NCI-H2107 (cell line): ENCODE data around the gene SEC31B.

Source experiments
- DNase-seq: peaks from one replicate; lab custom pipeline; 2025; lab: John Stamatoyannopoulos, UW

SEC31B gene

DNA sequence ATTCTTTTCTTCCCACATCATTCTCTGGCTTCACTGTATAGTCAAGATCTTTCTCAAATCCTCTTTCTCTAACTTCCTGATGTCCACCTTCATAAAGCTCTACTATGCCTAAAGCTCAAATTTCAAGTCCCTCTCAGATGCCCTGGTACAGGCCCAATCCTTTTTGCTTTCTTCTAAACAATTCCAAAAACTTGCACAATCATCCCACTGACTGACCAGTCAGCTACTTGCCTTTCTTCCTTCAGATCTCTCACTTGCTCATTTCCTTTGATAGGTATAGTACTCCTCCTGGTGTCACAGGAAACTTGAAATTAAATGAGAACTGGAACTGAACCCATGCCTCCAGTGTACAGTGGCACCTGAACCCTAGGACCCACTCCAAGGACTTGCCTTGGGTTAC is 18.2 kb downstream of the SEC31B start:
- no peak for DNase-seq

DNA sequence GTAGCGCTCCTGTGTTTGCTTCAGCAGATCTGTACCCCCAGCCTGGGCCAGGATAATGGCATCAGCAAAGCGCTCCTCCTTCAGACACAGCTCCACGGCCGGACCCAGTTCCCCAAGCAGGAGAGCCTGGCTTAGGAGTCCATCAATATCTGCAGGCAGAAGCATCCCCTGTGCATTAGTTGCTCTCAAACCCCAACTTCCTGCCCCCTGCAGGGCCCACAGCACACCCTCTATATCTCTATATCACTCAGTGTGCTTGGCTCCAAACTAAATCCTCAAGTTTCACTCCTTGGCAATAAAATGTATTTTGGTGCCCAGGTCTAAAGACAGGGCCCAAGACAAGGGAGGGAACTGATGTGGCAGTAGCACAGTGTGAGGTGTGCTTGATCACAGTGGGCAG is 21.6 kb downstream of the SEC31B start:
- no peak for DNase-seq

DNA sequence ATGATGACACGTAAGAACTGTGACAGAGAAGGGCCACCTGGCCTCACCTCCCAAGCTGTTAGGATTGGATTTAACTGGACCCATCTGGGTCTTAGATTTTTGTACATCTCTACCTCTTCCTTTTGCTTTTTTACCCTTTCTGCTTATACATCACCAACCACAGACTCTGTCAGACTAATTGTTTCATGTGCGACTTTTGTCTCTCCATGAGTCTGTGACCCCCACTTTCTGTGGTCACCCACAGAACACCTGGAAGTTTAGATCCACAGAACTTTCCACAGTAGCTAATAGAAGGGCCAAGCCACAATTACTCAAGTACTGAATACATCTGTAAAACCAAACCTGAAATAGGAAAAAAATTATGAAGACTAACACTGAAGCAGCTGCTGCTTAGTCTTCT is 23.1 kb downstream of the SEC31B start:
- no peak for DNase-seq

DNA sequence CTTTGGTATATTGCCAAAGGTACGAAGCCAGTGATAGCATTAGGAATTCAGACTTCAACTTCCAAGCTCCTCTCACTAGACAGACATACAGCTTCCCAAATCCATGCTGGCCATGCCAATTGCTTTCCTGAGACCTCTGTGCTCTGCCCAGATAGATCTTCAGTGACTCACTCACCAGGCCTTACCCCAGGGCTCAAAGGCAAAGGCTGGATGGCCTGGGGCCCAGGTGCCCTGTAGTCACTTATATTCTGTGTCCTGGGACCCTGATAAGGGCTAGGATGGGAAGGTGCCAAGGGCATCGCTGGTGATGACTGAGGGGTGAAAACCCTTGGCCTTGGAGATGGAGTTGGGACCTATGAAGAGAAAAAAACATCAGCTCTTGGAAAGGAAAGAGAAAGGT is 29.1 kb downstream of the SEC31B start:
- DNase-seq, result no peak

DNA sequence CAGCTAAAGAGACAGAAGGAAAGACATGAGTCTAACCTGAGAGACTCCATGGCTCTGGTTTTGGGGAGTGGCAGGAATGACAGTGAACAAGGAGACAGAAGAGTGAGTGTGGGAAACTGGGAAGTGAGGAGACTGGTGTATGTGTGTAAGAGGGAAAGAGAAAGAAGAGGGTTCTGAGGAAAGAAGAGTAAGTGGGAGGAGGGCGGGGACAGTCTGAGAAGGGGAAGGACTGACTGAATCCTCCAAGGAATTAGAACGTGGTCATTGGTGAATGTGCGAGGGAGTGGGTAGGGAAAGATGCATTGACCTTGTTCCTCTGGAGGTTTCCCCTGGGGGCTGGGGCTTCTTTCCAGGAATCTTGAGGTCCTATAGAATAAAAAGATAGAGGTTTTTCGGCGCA is 30.3 kb downstream of the SEC31B start:
- no peak for DNase-seq

DNA sequence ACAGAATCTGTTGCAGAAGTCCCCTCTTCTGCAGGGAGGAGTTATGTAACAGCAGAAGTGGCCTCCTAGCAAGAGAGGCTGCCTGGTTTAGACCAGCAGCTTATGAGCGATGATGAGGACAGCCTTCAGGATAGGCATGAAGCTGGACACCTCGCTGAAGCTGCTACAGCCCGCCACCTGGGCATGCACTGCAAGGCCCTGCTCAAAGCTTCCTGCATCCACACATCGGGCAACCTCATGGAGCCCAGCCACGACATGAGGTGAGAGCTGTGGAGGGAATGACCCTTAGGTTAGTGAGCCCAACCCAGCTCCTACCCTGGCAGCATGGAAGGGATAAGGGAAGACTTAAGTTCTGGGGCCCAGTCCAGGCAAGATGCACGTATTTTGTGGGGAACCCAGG is 32.1 kb downstream of the SEC31B start:
- no peak for DNase-seq

DNA sequence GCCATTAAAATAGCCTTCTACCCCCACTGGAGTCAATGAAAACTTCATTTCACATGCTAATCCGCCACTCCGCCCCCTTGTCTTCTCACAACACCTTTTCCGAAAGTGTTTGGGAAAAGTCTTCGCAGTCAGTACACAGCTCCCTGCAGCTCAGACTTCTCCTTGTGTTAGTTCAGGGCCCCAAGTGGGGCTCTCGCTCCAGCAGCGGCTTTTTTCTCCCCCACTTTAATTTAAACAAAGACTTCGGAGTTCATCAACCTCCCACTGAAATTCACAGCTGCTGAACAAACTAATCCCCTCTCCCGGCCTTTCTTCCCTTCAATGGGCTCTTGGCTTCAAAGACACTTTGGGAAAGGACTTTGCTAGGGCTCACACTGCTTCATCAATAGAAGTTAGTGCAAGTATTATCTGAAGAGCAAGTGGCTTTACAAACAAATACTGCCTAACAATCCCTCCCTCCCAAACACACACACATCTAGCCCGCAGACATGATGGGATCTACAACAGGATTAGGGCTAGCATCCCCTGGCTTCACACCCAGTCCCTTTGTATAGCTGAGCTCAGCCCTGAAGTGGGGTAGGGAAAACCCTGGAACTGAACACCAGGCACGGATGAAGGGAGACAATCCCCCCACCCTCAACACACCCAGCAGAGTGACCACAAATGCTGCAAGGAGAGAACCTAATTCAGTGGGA is 33.7 kb downstream of the SEC31B start:
- DNase-seq, result no peak

DNA sequence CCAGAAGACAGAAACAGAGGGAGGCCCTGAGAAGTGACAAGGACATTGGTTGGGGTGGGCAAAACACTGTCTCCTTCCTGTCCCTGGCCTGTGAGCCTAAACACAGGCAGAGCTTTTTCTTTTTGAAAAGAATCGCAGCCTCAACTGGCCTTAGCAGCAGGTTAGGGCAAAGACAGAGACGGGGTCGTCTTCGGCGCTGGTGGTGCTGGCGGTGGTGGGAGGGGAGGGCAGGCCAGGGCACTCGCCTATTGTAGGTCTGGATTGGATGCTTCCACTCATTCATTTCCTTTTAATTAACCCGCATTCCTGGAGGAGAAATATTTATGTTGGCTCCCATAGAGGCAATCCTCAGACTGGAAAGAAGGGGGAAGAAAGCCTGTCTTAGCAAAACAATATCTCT is 34.3 kb downstream of the SEC31B start:
- DNase-seq, result no peak

DNA sequence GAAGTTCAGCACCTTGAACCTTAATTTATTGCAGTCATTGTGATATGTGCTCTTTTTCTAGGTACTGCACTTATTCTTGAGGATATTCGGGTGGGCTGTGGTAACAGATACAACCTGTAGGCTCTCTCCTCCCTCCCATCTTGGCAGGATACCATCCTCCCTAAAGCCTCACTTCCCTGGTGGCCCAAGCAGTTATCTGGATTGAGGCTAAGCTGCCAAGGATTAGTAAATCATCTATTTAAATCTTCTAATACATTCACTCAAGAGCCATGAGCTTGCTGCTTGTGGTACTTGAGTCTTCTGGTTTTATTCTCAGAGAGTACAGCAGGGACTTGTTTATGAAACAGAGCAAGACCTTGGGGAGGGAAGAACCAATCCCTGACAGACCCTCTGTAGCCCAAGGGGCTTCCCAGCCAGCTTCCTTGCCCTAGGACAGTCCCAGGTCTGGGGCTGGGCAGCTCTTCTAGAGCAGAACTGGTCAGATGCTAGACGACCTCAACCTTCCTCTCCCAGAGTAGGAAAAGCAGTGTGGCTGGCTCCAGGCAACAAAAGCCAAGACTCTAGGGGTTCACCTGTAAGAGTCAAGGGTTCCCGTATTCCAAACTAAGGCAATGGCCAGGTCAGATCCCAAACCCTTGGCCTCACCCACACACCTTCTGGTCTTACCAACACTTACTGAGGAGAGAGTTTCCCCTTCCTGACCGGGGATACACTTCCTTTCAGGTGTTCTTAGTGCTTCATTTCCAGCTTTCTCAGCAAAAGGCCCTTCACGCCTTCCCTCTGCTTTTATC is 35.6 kb downstream of the SEC31B start:
- DNase-seq, result no peak

DNA sequence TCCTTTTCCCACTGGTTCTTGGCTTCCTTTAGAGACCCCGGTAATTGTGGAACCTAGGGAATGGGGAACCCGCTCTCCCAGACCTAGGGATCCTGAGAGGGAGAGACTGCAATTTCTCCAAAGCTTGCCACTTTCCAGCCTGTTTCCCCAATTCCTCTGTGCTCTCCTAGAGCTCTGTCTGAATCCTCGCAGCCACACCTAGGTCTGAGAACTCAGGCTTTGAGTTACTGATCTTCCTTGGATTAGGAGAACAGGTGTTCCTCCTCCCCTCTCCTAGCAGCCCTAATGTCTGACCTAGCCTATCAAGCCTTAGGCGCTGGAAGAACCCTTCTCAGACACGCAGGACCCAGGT is 36.9 kb downstream of the SEC31B start:
- DNase-seq, result no peak

DNA sequence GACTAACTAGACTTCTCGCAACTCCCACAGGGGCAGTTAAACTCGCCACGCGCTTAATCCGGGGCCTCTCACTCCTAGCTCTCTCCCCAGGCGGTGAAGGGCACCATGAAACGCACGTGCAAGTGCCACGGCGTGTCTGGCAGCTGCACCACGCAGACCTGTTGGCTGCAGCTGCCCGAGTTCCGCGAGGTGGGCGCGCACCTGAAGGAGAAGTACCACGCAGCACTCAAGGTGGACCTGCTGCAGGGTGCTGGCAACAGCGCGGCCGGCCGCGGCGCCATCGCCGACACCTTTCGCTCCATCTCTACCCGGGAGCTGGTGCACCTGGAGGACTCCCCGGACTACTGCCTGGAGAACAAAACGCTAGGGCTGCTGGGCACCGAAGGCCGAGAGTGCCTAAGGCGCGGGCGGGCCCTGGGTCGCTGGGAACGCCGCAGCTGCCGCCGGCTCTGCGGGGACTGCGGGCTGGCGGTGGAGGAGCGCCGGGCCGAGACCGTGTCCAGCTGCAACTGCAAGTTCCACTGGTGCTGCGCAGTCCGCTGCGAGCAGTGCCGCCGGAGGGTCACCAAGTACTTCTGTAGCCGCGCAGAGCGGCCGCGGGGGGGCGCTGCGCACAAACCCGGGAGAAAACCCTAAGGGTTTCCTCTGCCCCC is 37.4 kb downstream of the SEC31B start:
- peak; percentile 8 for DNase-seq

DNA sequence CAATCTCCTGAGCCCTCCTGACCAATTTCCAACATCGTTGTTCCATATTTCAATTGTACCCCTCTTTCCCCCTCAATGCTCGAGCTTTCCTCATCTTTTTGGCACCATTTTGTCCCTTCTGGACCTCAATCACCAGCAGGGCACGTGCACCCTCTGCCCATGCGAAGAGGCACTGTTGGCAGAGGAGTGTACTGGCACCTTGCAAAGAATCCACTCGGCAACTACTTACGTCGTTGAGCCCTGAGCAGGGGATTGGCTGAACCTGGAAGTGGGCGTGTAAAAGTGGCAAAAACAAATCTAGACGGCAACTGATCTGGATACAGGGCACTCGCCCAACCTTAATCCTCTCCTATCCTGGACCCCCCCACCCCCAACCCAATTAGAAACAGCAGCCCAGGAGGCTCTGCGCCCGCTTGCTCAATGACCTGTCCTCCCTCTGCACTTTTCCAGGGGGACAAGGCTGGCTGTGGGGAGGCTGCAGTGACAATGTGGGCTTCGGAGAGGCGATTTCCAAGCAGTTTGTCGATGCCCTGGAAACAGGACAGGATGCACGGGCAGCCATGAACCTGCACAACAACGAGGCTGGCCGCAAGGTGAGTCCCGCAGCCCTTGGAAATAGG is 38.1 kb downstream of the SEC31B start:
- peak; percentile 50 for DNase-seq

DNA sequence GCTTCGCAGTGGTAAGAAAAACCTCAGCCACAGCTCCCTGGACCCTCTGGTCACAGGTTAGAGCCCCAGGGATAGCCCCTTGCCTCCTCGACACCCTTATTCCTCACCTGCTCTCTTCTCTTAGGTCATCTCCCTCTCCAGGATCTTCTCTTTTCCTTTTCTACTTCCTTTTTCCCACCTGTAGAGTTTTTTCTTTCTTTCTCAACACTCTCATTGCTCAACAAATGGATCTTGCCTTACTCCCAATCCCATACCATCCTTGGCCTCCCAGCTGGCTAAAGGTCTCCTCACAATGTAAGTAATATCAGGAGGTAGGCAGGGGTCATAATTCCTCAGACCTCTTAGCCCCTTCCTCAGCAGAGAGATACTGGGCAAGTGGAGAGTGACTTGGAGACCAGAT is 39.7 kb downstream of the SEC31B start:
- no peak for DNase-seq

DNA sequence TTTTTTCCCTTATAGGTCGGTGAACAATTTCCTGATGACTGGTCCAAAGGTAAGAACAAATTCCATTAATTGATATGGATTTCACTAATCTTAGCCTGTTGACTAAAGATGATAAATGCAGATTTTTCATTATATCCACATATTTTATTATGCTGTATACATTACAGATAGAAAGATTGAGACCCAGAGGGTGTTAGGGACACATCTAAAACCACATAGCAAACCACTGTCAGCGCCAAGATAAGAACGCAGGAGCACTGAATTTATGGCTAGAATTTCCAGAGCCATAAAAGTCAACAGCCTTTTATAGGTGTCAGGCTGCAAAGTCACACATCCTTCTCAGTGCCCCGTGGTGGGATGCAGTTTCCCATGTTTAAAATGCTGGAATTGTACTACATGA is 40.6 kb downstream of the SEC31B start:
- no peak for DNase-seq

DNA sequence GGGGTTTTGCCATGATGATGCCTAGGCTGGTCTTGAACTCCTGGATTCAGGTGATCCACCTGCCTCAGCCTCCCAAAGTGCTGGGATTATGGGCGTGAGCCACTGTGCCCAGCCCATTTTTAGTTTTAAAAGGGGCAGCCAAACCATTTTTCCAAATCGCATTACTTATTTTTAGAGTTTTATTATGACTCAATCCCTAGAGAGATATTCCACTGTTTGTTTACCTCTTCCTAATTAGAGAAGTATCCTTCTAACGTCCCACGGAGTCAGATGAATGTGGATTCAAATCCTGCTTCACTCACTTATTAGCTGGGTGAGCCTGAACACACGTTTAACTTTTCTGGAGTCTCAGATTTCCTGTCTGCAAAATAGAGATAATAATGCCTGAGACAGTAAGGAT is 41.7 kb downstream of the SEC31B start:
- DNase-seq, result no peak

DNA sequence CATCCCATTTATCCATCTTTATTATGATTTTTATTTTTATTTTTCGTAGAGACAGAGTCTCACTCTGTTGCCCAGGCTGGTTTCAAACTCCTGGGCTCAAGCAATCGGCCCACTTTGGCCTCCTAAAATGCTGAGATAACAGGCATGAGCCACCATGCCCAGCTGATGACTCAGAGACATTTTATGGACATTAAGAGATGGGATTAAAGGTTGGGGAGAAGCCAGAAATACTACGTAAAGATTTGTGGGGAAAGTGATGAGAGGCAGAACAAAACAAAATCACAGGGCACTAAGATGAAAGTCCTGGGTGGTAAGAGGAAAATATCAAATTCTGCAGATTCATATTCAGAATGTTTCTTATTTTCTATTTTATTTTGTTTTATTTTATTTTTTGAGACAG is 49.3 kb downstream of the SEC31B start:
- no peak for DNase-seq

DNA sequence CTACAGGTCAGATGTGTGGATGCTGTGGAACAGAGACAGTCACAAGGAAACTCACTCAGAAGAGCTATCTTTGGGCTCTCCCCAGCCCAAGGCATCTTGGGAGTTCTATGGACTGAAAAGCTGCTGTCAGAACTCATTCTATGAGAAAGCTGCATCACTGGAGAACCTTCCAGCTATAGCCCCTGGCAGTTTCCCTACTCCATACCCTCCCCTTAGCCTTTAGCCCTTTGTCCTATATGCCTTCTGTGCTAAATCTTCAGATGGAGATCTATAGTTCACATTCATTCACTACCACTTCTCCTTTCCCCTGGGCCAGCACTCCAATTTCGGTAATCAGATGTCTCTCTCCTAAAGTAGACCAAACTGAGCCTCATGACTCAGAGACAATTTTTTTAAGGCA is 49.9 kb downstream of the SEC31B start:
- no peak for DNase-seq

DNA sequence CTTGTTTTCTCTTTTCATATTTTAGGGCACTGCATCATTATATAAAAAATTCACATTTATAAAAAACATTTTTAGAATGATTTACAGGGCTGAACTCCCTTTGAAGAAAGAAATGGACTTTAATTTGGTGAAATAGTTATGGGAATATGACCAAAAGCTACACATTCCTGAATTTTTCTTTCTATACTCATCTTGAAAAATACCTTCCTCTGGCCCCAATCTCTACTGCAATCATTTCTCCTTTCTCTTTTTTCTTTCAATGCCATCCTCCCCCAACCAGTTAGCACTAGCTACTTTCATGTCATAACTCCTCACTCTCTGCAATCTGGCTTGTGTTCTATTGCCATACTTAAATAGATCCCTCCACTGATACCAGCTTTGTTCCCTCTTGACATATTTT is 50.7 kb downstream of the SEC31B start:
- no peak for DNase-seq

DNA sequence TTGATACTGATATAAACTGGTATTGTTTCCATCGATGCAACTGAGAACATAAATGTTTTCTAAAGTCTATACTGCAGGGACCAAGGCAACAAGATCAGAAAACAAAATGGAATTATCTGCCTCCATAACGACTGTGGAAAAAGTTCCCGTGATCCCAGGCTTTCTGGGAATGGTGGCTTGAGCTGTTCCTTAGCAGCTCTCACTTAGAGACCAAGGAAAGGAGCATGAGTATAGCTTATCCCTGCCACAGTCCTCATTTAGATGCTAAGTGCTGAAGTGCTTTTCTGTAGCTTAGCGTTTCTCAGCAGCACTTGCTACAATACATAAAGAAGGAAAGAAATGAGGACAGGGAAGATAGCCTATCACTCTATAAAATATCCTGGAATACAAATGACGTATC is 51.3 kb downstream of the SEC31B start:
- no peak for DNase-seq

DNA sequence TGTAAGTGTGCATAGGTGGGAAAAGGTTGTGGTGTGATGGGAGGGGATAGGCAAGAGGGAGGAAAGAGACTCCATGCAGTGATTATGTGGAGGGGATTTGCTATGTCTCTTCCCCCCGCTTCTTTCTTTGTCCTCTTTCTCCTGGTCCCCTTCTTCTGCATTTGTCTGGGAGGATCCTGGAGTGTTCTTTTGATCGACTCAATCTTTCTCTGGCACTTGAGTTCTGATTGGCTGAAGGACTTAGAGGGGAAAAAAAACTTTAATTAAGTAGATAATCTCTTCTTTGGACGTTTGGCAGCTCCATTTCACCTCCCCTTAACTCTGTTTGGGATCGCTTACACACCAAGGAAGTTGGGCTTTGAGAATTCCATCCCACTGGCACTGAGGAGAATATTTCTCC is 57.0 kb downstream of the SEC31B start, which contains the start of gene WNT8B:
Gene WNT8B, plus strand, starts transcription at position 301 of the 400 bp plus-strand sequence. CDS start 160 bp downstream, outside the sequence.
- DNase-seq, result no peak

DNA sequence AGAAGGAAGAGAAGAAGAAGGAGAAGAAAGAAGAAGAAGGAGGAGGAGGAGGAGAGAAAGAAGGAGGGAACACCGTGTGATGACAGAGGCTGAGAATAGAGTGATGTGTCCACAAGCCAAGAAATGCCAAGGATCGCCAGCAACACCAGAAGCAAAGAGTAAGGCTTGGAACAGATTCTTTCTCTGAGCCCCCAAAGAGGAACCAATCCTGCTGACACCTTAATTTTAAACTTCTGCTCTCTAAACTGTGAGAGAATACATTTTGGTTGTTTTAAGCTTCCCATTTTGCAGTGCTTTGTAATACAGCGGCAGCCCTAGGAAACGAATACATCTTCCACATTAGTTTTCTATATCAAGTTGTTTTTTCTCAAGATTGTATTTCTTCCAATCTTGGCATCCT is 70.7 kb downstream of the SEC31B start:
- DNase-seq, result no peak

DNA sequence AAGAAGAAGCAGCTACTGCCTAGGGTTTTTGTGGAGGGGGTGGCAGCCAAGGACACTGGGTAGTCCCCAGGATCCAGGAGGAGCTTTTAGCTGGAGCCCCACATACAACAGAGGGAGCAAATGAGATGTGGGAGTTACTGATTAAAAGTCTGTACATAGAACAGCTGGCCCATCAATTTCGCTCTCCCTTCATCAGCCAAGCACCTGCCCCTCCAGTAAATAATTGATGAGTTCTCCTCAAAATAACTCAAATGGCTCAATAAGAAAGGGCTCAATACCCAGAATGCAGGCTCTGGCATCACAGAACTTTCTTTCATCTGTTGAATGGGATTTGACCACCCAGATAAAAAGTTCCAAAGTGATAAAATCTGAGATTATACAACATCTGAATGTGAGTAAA is 72.0 kb downstream of the SEC31B start:
- DNase-seq, result no peak
